ENCODE results near the gene ORAI2. TPM values are rescaled to one million over a fixed set of nuclear protein-coding genes. Genes with fewer than 3 reads are reported as not detected.
"Not testable (repeated sequence)": the region's sequence is repeated elsewhere in the genome, so short reads cannot be mapped to it uniquely, and the experiment has no call there.

The ORAI2 gene
- total RNA-seq, 1 donor from 2014 or later: 19.2 TPM

GRCh38 chr7:102467581-102468477 is 34.5 kb downstream of the ORAI2 start:
- FAIRE-seq: no peak
- DNase-seq (ENCODE audit: low spot score in 2 of 2): no peak

DNA sequence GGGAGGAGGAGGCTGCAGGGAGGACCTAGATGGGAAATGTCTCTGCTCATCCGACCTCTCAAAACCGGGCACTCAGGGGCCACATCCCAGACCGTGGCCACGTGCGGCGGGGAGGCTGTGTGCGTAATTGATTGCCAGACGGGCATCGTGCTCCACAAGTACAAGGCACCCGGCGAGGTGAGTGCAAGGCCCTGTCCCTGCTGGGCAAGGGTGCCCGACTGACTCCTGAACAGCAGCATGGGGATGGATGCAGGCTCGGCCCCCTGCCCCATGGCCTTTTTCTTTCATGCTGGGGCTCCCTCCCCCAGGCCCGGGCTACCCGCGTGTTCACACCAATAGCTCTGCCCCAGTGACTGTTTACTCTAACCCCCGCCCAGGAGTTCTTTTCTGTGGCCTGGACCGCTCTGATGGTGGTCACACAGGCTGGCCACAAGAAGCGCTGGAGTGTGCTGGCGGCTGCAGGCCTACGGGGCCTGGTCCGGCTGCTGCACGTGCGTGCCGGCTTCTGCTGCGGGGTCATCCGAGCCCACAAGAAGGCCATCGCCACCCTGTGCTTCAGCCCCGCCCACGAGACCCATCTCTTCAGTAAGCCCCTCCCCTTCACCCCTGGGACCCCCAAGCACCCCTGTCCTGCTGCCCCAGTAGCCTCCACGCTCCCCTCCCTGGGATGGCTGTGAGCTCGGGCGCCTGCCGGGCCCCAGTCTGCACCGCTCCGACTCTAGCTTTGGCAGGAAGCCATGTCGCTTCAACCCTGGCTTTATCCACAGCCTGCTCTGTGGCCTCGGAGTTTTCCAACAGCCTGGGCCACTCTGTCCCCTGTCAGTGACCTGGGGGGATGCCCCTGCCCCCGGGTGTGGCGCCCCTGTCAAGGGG is 35.3 kb downstream of the ORAI2 start:
- FAIRE-seq (no peak), DNase-seq (ENCODE audit: low spot score in 2 of 2) (no peak)

DNA sequence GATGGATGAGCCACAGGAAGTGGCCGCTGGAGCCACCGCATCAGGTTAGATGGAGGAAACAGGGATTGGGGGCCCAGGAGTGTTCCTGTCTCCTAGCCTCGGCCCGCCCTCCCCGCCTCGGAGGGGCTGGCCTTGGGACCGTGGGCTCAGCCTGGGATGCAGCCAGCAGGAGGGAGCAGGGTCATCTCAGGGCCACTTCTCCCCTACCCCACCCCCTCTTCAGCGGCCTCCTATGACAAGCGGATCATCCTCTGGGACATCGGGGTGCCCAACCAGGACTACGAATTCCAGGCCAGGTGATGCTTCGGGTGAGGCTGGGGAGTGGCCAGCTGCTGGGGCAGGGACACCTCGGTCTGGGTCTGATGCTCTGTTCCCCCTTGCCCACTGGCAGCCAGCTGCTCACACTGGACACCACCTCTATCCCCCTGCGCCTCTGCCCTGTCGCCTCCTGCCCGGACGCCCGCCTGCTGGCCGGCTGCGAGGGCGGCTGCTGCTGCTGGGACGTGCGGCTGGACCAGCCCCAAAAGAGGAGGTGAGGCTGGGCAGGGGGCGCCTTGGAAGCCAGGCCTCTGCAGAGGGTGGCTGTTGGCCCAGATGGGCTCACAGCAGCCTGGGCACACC is 36.1 kb downstream of the ORAI2 start:
- DNase-seq (ENCODE audit: low spot score in 2 of 2): no peak
- FAIRE-seq: no peak

GRCh38 chr7:102469972-102470825 is 36.8 kb downstream of the ORAI2 start:
- DNase-seq (ENCODE audit: low spot score in 2 of 2): no peak

GRCh38 chr7:102471791-102472125 is 38.4 kb downstream of the ORAI2 start:
- no peak for DNase-seq (ENCODE audit: low spot score in 2 of 2)
- FAIRE-seq: no peak

More at GRCh38 chr7:102469972-102470825, 36.8 kb downstream of the ORAI2 start:
- no peak for FAIRE-seq

DNA sequence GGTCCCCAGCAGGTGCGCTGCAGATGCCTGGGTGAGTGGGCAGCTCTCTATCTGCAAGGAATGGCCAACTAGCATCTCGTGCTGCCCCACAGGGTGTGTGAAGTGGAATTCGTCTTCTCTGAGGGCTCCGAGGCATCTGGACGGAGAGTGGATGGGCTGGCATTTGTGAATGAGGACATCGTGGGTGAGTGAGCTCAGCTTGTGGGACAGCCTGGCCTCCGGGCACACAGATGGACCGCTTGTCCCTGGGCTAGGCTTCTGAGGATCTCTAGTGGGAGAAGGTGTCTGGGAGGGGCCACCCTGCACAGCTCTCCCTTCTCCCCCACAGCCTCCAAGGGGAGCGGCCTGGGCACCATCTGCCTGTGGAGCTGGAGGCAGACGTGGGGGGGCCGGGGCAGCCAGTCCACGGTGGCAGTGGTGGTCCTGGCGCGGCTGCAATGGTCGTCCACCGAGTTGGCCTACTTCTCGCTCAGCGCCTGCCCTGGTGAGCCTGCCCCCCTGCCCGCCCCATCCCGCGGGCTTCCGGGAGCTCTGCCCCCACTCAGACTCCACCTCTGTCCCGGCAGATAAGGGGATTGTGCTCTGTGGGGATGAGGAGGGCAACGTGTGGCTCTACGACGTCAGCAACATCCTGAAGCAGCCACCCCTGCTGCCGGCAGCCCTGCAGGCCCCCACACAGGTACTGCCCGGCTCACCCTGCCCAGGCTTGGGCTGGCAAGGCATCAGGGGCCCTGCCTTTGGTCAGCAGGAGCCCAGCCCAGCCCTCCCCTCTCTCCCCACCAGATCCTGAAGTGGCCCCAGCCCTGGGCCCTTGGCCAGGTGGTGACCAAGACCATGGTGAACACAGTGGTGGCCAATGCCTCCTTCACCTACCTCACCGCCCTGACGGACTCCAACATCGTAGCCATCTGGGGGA is 39.0 kb downstream of the ORAI2 start:
- FAIRE-seq (no peak), DNase-seq (ENCODE audit: low spot score in 2 of 2) (no peak)

- DNase-seq (ENCODE audit: low spot score in 2 of 2) (no peak), FAIRE-seq (no peak)
These were observed 40.1 kb downstream of the ORAI2 start for GRCh38 chr7:102473271-102473991.

- FAIRE-seq; DNase-seq (ENCODE audit: low spot score in 2 of 2): not testable (repeated sequence)
These were observed 40.7 kb downstream of the ORAI2 start for GRCh38 chr7:102474116-102474515.

DNA sequence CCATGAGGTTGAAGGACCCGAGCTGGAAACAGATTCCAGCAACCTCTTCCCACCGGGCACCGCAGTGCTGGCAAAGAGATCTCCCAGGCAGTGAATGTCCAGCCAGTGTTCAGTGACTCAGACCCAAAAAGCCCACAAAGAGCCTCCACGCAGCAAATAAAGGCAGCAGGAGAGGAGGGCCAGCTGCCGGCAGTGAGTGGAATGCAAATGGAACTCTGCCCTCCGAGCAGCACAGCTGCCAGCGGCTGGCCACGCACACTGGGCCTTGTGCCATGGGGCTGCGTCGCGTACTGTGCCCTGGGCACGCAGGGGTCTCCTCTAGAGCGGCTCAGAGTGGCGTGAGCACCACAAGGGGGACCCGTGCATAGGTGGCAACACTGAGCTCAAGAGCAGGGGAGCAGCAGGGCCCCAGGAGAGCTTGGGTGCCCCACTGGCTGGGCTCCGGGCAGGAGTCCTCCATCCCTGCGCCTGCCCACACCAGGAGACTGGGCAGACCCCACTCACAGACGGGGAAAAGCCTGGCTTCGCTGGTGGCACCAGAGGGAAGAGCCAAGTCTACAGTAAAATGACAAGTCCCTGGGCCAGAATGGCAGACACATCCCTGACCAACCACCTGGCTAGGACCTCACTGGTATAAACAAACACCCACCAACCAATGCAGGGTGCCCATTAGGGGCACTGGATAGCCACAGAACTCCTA is 41.5 kb downstream of the ORAI2 start:
- not testable (repeated sequence) for DNase-seq (ENCODE audit: low spot score in 2 of 2)

GRCh38 chr7:102478314-102479208 is 45.2 kb downstream of the ORAI2 start, which contains the start of gene POLR2J:
POLR2J (minus strand) TSS chr7:102478922; CDS start chr7:102478860, 62 bp downstream.
- DNase-seq (ENCODE audit: low spot score in 2 of 2); FAIRE-seq: not testable (repeated sequence)

More for the DNA sequence above, 41.5 kb downstream of the ORAI2 start:
- FAIRE-seq: not testable (repeated sequence)

DNA sequence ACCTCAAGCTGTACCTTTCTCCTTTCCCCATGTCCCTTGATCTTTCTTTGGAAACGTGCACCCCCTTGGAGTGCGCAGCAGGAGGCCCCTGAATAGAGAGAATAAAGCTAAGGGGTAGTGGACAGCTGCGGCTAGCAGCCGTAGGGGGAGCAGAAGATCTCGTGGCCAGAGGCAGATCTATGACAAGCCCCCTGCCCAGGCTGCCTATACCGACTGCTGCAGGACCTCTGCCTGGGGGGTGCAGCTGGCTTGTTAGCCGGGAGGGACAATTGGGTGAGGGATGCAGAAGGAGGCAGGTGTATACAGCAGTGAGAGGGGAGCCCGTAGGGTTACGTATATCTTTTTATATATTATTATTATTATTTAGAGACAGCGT is 45.8 kb downstream of the ORAI2 start:
- not testable (repeated sequence) for FAIRE-seq; DNase-seq (ENCODE audit: low spot score in 2 of 2)

DNA sequence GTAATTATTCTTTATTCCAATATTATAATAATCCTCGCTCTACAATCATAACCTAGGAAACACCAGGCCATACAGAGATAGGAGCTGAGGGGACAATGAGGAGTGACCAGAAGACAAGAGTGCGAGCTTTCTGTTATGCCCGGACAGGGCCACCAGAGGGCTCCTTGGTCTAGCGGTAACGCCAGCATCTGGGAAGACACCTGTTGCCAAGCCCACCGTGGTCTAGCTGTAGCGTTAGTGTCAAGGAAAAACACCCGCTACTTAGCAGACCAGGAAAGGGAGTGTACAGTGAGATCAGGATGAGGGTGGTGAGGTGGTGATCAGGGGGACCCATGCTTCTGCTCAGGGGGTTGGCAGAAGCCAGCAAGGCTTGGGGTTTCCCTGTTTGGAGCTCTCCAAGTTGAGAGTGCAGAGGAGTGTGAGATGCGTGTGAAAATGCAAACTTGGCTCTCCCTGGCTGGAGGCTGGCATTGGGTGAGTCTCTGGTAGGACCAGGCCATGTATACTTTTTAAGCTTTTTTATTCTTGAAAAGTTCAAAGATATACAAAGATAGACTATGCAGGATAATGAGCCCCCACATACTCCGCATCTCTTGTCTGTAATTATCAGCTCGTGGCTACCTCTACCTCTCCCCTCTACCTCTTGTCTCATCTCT is 46.7 kb downstream of the ORAI2 start:
- not testable (repeated sequence) for DNase-seq (ENCODE audit: low spot score in 2 of 2); FAIRE-seq

- DNase-seq (ENCODE audit: low spot score in 2 of 2); FAIRE-seq: not testable (repeated sequence)
These were observed 48.6 kb downstream of the ORAI2 start for GRCh38 chr7:102481962-102482361.

- DNase-seq (ENCODE audit: low spot score in 2 of 2); FAIRE-seq: not testable (repeated sequence)
These were observed 50.9 kb downstream of the ORAI2 start for GRCh38 chr7:102484317-102484716.

- FAIRE-seq; DNase-seq (ENCODE audit: low spot score in 2 of 2): not testable (repeated sequence)
These were observed 57.2 kb downstream of the ORAI2 start for GRCh38 chr7:102490529-102491075.

All from frontal cortex (tissue), 4 donors.